Right lobe of liver (tissue), 4 donors: ENCODE data around the gene ZP1.
"Not testable (repeated sequence)": the region's sequence is repeated elsewhere in the genome, so short reads cannot be mapped to it uniquely, and the experiment has no call there.

Experiments
- CTCF ChIP-seq, 4 donors: fragments of 200-600 bp in 3 of 4; fragments of 450-650 bp in 1 of 4; IDR thresholded peaks; one replicate each; pipeline versions ENCODE4 v1.5.1 to v1.8.0; 2016 to 2022; ENCODE audit warnings: antibody characterized with exemption in 4 of 4, mild to moderate bottlenecking in 2 of 4
- POLR2A ChIP-seq: fragments of 450-650 bp; IDR thresholded peaks from one replicate; pipeline ENCODE4 v1.6.1; 2017; ENCODE audit warnings: antibody characterized with exemption, mild to moderate bottlenecking
- donor health status: DM: no; HTN: no; CAD: no.
- donor health status: DM: no; HTN: no; CAD: no.
- donor health status: DM: no; HTN: yes; CAD: no.

- not testable (repeated sequence) for TF ChIP-seq CTCF (IDR thresholded peaks at IDR 0.05); POLR2A
These were observed 42.4 kb downstream of the ZP1 start for GRCh38 chr11:60909680-60910280.
